SK-MEL-5 (cell line): ENCODE measurements around the gene KRT31. TPM values are rescaled to one million over a fixed set of nuclear protein-coding genes. Genes with fewer than 3 reads are reported as not detected.

ENCODE experiments used
- DNase-seq: peaks from one replicate; pipeline ENCODE4 v3.0.0-alpha.2; 2016; ENCODE audit warnings: low read depth, low spot score
- in situ Hi-C: cut with HindIII; loops from 2 replicates; pipeline ENCODE4 v1.10.0; 2016; ENCODE audit warnings: low sequenced_read_pairs, high pct_unique_total_duplicates, low pct_unique_long_range_greater_than_20kb
- total RNA-seq: library from RNA; depleted of rRNA; stranded (reverse); fragments of >200 nt; shearing (Covaris generic); gene quantifications from 2 replicates; pipeline ENCODE4 v1.2.3, GENCODE V29; 2014

KRT31 gene
- total RNA-seq, 1 experiment from 2014 or later, result not detected

DNA sequence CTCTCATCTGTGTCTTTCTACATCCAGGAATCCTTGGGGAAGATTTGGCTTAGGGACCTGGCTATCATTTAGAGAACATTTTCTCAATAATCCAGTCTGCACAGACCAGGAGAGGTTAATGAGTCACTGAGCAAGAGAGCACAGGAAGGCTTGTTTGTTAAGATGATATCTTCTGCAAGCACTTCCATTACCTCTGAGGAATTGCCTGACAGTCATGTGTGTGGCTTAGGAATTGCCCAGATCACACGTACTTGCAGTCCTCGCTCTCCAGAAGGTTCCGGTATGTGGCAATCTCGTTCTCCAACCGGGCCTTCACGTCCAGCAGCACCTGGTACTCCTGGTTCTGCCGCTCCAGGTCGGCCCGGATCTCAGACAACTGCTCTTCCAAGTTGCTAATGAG is 23.7 kb upstream of the KRT31 start:
- in situ Hi-C loops, result no loop called here
- DNase-seq, result no peak

DNA sequence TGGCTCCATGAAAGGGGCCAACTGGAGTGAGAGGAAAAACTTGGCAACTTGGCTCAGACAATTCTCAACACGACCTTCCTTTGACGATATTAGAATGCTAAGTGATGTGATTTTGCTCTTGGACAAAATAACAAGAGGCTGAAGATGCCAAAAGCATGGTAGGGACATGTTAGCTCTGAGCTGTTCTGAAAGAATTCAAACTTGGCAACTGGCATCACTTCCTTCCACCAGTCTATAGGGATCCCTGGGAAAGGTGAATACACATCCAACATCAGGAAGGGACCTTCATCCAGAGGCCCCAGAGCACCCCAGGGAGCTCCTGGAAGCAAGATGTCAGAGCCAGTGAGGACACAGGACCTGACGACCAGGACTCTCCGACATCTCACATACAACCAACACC is 22.7 kb upstream of the KRT31 start:
- DNase-seq, result no peak

DNA sequence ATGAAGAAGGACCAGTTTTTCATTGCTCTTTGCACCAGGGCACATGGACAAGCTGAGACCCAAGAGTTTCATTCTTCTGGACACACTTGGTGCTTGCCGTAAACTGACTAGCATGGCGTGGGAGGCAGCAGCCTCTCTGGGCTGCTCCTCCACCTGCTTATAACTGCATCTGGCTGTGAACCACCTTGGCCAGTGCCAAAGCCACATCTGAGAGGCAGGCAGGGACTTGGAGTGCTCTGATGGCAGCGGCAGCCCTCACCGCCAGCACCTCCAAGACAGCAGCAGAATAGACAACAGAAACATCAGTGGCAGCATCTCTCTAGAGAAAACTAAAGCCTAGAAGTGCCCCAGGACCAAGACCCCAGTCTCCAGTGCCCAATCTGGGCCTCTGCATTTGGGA is 22.3 kb upstream of the KRT31 start:
- in situ Hi-C loops, result no loop called here
- DNase-seq, result no peak

More for the DNA sequence above, 22.7 kb upstream of the KRT31 start:
- in situ Hi-C loops, result no loop called here

DNA sequence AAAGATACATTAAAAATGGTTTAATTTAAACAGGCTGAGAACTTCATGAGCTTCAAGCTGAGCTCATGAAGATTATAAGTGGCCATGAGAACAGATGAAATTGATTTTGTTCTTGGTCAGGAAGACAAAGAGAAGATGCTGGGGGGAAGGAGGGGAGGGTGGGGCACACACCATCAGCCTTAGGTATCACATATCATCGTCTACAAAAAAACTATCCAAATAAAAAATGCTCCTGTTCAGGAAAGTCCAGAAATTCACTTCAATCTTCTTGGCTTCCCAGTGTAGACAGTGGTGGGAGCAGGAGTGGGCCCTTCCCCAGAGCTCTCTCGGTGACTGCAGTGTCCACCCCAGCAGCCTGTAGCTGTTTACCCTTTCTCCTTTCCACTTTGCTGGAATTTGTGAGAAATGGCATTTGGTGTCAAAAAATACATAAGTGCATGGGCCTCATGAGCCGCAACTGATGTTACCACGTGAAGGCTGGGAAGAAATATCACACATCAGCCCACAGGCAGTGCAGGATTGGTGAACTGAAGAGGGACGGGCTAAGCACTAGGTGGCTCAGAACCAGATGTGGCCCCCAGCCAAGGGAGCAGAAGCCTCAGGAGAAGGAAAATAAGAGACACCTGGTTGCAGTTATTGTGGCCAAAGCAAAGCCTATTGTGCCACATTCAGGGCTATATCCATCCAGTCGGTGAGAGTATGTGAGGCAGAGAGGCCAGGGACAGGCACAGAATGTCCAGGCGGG is 20.9 kb upstream of the KRT31 start:
- in situ Hi-C loops, result no loop called here
- no peak for DNase-seq

DNA sequence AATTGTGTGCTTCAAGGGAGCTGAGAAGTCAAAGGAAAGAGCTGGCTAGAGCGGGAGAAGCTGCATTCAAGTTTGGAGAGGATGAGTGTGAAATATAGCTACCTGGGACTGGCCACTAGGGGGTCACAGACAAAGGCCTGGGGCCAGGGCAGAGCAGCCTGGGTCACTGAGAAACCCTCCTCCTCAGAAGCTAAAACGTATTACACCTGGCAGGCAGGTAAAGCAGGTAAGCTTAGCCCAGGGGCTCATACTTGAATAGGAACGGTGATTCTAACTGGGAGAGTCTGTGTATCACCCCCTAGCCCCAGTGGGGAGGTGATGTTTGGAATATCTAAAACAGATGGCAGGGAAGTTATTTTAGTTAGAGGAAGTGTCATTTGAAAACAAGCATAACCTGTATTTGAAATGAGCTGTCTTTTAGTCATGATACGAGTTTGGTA is 20.2 kb upstream of the KRT31 start:
- in situ Hi-C loops, result no loop called here
- no peak for DNase-seq

DNA sequence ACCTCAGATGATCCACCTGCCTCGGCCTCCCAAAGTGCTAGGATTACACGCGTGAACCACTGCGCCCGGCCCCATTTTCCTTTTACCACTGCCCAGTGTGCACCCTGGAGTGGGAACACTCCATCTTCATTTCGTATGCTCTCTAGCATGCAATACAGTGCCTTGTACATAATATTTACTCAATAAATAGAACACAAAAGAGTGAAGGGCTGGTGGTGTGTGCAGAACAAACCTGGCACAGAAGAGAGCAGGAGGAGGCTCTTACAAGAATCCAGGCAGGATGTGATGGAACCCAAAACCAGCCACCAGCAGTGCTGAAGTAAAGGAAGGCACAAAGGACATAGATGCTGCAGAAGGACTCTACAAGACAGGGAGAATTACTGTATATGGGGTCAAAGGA is 19.7 kb upstream of the KRT31 start:
- in situ Hi-C loops, result no loop called here
- no peak for DNase-seq

DNA sequence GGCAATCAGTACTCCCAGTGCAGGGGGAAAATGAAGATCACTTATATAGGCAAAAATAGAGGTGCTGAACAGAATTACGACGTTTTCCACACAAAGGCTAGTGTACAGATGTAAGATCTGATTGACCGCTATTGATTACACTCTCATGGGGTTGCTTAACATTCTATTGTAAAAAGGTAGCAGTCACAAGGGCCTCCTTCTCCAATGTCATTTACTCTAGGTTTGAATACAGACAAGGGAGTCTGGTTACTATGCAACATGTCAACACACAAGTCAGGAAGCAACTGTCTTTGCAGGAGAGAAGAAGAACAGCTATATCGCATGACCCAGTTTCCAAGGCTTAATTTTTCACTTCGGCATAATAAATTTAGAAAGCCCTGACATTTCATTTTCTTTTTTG is 19.1 kb upstream of the KRT31 start:
- DNase-seq, result no peak
- in situ Hi-C loops, result no loop called here

DNA sequence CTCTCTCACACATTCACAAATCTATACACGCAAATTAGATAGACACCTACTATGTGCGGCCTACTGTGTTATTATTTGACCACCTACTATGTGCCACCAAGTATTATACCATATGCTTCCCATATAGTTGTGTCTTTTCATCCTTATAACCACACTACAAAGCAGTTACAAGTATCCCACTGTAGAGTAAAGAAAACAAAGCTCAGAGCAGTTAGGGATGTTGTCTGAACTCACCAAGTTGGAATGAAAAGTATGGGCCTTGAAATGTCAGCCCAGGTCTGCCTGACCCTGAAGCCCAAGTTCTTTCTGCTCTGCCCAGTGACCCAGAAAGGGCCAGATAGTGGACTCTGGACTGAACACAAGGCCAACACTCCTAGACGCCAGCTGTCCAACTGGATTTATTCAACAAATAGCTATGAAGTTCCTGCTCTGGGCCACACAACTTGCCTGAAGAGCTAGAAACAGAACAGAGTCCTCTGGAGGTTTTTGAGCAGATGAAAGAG is 18.5 kb upstream of the KRT31 start:
- in situ Hi-C loops, result no loop called here
- no peak for DNase-seq

DNA sequence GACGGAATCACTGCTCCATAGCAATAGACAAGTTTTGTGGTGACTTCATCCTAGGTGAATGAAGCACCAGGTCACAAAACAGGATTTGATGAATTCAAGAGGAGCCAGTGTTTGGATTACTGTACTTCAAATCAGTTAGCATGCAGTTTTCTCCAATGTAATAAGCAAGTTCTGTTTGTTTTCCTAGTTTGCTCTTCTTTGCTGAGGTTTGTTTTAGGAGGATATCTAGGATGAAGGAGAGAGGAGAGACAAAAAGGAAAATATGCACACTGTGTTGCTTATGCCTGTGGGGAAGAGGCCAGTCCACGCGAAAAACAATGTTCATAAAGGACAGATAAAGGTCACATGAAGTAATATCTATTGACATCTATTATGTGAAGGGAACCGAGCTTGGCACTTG is 18.0 kb upstream of the KRT31 start:
- in situ Hi-C loops, result no loop called here
- no peak for DNase-seq

DNA sequence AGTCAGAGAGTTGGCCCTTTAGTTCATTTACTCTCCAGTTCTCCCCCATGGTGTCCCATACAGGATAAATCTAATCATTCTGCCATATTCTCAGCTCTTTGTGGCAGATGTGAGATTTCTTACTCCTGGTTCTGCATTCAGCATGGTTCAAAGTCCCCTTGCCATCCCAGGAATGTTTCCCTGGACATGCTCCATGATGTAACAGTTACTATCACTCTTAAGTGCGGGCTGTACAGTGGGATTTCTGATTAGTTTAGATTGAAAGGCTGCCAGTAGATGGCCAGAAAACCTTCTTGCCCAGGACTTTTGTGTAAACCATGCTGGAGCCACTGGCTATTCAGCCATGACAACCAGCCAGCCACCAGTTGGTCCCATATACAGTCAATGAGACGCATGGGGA is 16.6 kb upstream of the KRT31 start:
- in situ Hi-C loops, result no loop called here
- no peak for DNase-seq

DNA sequence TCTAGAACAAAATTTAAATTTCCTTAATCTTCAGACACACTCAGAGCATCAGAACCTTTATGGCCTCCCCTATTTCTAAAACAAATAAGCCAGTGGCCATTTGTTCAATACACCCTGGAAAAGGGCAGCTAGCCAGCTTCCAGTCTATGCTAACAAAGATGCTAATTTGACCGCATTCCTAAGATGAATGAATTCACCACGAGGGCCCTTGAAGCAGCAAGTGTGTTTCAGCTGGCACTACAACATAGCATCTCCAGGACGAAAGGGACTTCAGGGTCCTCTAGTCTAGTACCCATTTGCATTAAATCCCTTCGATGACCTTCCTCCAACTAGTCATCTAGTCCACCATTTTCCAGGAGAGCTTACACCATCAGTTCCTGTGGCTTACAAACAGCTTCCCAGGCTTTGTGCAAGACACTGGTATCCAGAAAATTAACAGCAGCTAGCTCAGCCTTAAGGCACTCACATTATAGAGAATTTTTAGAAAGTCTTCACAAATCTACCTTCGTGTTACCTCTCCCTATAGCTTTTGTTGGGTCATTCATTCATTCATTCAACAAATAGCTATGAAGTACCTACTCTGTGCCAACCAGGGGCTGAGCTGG is 16.0 kb upstream of the KRT31 start:
- DNase-seq, result no peak
- in situ Hi-C loops, result no loop called here

DNA sequence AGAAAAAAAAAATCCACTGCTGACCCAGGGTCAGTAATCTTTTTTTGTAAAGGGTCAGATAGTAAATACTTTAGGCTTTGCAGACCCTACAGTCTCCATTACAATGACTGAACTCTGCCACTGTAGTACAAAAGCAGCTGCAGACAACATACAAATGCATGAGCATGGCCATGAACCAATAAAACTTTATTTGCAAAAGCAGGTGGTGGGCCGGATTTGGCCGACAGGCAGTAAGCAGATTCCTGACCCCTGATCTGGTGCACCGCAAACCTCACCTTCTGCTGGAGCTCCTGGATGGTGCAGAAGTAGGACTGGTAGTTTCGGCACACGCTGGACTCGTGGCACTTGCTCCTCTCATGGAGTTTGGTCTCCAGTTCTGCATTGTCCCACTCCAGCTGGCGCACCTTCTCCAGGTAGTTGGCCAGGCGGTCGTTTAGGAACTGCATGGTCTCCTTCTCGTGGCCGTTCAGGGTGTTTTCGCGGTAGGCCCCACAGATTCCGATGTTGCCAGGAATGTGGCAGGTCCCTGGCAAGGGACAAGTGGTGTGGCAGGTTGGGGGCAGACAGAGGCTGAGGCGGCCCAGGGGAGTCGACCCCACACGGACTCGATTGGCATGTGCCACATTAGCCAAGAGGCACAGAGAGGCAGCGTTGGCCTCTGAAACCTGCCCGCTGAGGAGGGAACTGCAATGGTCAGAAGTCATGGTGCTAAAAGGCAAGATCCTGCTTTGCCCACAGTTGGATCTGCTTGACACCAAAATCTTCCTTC is 13.8 kb upstream of the KRT31 start:
- in situ Hi-C loops, result no loop called here
- no peak for DNase-seq

DNA sequence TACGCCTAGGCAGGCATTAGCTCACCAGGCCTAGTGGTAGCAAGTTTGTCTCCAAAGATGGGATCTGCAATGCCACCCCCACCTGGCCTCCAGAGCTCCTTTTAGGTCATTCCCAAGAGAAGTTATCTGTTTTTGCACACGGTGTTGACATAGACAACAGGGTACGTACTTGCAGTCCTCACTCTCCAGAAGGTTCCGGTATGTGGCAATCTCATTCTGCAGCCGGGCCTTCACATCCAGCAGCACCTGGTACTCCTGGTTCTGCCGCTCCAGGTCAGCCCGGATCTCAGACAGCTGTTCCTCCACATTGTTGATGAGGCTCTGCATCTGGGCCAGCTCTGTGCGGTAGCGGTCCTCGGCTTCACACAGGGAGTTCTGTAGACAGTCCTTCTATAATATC is 9.8 kb upstream of the KRT31 start:
- no peak for DNase-seq
- in situ Hi-C loops, result no loop called here

DNA sequence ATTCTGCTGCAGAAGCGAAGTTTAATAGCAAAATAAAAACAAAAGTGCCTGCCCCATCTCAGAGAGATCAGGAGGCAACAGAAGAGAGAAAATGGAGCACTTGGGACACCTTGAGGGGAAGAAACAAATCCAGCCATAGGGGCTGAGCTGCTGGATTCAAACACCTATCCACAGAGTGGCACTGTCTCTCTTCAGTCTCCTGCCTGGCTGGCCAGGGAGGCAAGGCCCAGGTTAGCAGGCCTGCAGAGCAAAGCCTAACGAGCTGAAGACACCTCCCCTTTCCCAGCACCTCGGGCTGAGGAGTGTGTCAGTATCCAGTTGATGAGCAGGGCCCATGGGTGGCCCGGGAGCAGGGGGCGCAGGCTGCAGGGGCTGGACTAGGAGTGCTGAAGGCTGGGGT is 8.8 kb upstream of the KRT31 start:
- no peak for DNase-seq

DNA sequence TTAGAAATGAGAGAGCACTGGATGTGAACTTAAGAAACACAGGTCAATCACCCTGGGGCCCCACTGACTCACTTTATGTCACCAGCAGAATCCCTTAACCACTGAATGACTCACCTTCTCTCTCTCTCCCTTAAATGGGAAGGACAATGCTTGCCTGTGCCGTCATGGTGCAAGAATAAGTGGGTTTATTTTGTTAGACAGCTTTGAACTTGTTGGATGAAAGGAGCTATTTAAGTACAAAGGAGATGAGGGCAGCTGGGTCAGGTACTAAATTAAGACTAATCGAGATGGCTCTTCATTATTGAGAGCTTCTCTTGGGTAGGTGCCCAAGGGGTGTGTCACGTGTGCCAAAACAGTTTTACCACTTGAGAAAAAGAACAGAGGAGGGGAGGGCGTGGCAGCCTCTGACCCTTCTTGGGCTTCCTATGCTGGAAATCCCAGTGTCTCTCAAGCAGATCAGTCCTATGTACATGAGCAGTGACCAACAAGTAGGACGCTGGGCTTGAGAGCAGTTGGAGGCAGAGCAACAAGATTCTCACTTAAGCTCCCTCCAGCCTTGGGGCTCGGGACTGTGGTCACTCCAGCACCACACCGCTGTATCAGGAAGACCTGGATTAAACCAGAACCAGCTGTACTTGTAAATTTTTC is 6.7 kb upstream of the KRT31 start:
- in situ Hi-C loops, result no loop called here
- DNase-seq, result peak; percentile 76

More for the DNA sequence above, 8.8 kb upstream of the KRT31 start:
- in situ Hi-C loops, result no loop called here

DNA sequence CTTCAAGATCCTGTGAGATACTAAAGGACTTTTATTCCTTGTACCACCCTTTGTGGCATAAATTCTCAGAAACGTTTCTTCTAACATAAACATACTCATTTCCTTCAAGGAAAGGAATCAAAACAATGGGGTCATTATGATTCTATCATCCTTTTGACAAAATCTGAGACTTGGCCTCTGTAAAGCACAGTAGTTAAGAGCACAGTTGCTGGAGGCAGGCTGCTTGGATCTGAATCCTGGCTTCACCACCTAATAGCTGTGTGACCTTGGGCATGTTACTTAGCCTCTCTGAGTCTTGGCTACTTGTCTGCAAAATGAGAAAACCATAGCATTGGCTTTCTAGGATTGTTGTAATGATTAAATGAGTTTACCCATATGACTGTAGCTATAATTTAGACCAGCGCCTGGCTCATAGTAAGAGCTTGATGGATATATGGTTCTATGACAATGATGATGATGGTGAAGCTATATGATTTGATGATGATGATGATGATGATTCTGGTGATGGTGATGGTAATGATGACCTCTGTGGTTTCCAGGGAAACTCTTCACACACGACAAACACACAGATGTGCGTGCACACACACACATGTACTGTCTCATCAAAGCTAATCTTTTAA is 6.1 kb upstream of the KRT31 start:
- in situ Hi-C loops, result no loop called here
- peak; percentile 49 for DNase-seq

DNA sequence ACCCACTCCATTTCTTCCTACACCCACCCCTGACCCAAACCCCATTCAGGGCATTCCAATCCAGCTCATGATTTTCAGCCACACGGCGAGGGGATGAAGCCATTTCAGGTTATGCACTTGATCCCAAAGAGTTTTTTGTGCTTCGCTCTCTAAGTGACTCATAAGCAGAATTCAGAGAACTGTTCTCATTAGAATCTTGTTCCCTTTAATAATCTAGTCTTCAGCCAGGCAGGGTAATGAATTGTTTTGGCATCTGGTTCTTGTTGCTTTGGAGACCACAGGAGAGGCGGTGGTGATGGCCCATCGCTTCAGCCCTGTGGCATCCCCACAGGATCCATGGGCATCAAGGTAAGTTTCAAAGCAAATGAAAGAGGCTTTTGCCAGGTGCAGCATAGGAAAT is 4.8 kb upstream of the KRT31 start:
- in situ Hi-C loops, result no loop called here

DNA sequence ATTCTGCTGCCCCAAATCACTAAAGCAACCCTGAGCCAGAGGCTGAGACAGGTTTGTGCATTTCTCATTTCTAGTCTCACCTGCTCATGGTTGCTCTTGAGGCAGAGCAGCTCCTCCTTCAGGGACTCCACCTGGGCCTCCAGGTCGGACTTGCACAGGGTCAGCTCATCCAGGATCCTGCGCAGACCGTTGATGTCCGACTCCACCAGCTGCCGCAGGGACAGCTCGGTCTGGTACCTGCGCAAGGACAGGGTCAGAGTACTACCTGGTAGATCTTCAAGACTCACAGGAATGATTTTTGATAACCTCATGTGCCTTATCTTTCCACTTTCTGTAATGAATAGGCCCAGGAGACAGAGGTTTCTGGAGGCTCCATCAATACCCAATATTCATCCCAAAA is 1.1 kb downstream of the KRT31 start:
- DNase-seq, result no peak
- in situ Hi-C loops, result no loop called here

More for the DNA sequence above, 4.8 kb upstream of the KRT31 start:
- DNase-seq, result no peak
